Activated CD4-positive, alpha-beta T cell treated with anti-CD3 and anti-CD28 coated beads for 1 hour (primary cell): ENCODE measurements around the gene MVB12B.

Experiments used
- DNase-seq: peaks from one replicate; pipeline ENCODE4 v3.0.0-alpha.2; 2020

Gene MVB12B

GRCh38 chr9:126499005-126499910 is 172.6 kb downstream of the MVB12B start:
- DNase-seq = peak; percentile 21

- no peak for DNase-seq
Observed at GRCh38 chr9:126499911-126500599, 173.4 kb downstream of the MVB12B start.

- peak; percentile 52 for DNase-seq
Observed at GRCh38 chr9:126500600-126501382, 174.2 kb downstream of the MVB12B start.

- DNase-seq = no peak
Observed at GRCh38 chr9:126501383-126502331, 175.0 kb downstream of the MVB12B start.

GRCh38 chr9:126502417-126503332 is 176.0 kb downstream of the MVB12B start:
- DNase-seq = no peak

- DNase-seq = no peak
Observed at GRCh38 chr9:126503333-126504085, 176.9 kb downstream of the MVB12B start.

GRCh38 chr9:126504086-126504976 is 177.7 kb downstream of the MVB12B start:
- no peak for DNase-seq

GRCh38 chr9:126504977-126505455 is 178.4 kb downstream of the MVB12B start:
- no peak for DNase-seq

GRCh38 chr9:126505697-126506346 is 179.2 kb downstream of the MVB12B start:
- DNase-seq = no peak

- DNase-seq = no peak
Observed at GRCh38 chr9:126506361-126507317, 180.0 kb downstream of the MVB12B start.

- DNase-seq = no peak
Observed at GRCh38 chr9:126507318-126508109, 180.9 kb downstream of the MVB12B start.

GRCh38 chr9:126508171-126508591 is 181.6 kb downstream of the MVB12B start:
- DNase-seq = no peak

GRCh38 chr9:126508928-126509327 is 182.3 kb downstream of the MVB12B start:
- DNase-seq = no peak

- DNase-seq = no peak
Observed at GRCh38 chr9:126509718-126510117, 183.1 kb downstream of the MVB12B start.

- no peak for DNase-seq
Observed at GRCh38 chr9:126510564-126510963, 183.9 kb downstream of the MVB12B start.

GRCh38 chr9:126511411-126511810 is 184.8 kb downstream of the MVB12B start:
- DNase-seq = no peak
